HG02678 (cell line): Measurements from ENCODE around the gene PCNX2.
"Not testable (repeated sequence)": the region's sequence is repeated elsewhere in the genome, so short reads cannot be mapped to it uniquely, and the experiment has no call there.

Experiments used
- ATAC-seq: cut with Tn5 transposase; IDR thresholded peaks from one replicate; pipeline ENCODE4 v1.9.1; 2021; ENCODE audit warnings: mild to moderate bottlenecking, moderate library complexity; ENCODE audit not compliant: unreplicated experiment

Gene PCNX2

DNA sequence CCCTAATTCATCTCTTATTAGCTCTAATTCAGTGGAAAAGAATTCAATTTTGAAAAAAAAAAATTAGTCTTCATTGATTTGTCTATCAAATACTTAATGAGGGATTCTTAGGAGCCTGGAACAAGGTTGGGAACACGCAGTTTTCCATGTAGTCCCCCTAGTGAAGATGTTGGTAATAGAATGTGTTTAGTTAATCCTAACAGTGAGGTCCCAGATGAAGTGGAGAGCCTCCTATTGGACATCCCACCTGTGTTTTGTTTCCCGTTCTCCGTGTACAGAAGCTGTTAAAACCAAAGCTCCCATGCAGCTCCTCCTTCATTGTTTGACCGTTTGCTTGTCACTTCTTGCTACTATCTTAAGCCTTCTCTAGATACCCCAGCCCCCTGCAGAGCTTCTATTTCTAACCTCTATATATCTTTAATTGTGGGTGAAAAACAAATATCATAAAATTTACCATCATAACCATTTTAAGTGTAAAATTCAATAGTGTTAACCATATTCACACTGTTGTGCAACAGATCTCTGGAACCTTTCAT lies 67.5 kb downstream of the PCNX2 start:
- no peak for ATAC-seq

DNA sequence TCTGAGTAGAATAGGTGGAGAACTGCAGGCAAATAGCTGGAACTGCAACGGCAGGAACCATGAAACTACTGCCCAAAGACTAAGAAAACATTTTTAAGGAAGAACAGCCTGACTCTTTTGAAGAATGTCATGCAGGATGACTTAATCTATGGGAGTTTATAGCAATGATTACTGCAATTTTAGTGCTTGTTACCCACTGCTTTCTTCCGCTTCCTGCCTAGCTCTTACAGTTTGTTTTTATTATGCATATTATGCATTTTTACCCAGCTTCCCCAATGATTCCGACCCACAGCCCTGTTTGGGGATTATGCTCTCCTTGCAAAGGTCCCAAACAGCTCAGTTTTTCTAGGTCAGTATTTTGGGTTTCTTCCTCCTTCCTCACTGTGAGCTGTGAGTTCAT lies 71.2 kb downstream of the PCNX2 start:
- no peak for ATAC-seq

DNA sequence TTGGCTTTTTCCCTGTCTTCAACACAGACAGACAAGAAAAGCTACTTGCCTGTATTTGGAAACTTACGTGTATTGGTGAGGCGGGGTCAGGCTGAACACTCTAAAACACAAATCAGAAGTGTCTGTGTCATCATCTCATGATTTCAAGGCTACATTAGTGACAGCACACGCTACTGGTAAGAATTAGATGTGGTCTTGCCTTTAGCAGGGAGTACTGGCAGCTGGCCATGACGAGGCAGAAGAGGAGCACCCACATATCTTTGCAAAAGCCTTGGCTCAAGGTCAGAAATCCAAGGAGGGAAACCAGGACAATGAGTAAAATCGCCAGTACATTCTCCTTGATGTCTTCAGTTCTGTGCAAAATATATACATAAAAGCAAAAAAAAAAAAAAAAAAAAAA lies 77.7 kb downstream of the PCNX2 start:
- no peak for ATAC-seq

DNA sequence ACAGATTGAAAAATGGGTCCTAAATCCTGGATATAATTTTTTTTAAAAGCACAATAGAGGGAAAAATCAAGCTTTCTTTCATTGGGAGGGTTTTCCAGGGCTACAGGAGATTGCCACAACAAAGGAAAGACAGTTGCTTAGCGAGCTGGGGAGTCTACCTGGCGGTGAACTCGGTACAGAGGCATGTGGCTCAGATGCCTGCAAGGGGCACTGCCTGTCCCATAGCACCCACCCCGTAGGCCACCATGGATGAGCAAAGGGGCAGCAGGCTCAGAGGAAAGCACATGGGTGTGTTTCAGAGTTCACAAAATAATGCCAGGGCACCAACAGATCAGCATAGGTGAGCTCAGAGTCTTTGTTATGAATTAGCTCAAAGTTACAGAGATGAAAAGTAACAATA lies 79.5 kb downstream of the PCNX2 start:
- no peak for ATAC-seq

DNA sequence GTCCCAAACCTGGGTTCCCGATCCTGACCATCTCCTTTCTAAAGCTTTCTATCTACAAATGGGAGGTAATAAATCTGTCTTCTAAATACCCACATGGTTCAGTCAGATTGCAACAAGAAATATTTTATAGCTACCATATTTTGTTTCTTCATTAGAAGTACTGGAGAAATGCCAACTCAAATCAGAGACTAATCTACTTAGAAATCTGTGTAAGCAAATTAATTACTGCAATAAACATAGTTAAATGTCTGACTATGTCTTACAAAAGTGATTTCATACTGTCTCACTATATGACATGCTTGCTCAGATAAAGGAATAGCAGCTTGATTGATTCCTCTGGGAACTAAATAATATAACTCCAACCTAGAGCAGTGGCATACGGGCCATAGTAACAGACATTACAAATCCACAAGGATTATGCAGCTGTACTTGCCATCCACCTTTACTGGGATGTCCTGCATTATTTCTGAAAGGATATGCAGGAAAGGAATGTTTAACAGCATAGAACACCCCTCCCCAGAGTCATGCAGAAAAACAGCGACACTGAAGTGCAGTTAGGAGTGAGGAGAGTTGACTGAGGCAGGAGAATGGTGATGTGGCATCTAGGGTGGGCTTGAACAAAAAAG lies 80.3 kb downstream of the PCNX2 start:
- ATAC-seq: no peak

DNA sequence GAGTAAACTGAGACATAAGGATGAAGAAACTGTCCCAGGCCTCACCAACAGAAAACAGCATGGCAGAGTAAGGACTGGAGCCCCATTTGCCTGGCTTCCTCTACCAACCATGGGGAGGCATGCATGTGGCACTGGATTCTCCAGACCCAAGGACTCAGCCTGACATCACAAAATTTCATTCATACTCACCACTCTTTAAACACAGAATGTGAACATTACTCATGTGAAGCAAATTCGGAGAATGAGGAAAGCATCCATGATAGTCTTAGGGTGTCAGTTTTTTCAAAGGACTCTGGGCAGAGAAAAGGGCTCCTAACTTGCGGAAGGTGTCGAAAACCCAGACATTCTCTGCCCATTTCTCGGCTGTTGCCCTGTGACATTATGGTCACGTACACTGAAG lies 83.9 kb downstream of the PCNX2 start:
- ATAC-seq: no peak

DNA sequence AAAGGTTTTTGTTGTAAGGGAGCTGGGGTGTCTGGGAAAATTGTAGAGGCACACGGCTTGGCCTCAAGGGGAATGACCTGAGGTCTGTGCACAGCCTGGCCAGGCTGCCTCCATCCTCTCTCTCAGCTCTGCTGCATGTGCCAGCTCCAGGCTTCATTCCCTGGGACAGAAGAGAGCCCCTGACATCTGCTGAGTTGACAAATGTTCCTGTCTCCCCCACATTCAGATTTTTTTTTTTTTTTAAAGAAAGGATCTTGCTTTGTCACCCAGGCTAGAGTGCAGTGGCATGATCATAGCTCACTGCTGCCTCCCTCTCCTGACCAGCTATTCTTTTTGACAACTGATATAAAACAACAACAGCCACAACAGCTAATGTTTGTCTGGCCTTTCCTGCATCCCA lies 84.4 kb downstream of the PCNX2 start:
- ATAC-seq: no peak

DNA sequence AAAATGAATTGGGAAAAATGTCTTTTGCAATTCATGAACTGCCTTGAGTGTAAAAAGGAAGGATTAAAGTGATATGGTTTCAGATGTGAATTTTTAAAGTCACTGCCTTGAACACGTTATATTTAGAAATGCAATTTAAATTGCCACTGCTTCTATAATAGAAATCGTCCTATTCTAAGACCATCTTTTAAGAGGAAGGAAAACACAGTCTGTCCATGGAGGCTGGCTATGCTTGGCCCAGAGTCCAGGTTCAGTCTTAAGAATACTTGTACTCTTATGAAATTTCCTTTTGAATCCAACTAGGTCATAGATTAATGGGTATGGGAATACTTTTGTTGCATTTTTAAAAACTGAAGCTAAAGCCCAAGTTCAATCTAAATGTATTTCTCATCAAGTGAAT lies 86.0 kb downstream of the PCNX2 start:
- no peak for ATAC-seq

DNA sequence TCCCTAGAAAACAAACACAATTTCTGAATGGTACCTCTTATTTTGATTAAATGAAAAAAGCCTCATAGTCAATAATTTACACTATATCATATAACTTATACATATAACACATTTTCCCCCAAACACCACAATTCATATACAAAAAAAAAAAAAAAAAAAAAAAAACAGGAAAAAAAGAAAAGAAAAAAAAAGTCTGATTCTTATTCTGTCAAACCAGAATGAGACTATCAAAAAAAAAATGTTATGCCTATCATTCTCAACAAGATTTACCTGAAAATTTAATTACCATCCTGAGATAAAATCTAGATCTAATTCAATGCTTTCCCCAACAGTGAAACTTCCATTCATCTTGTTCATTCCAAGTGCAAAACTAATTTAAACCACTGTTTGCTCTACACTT lies 86.8 kb downstream of the PCNX2 start:
- no peak for ATAC-seq

DNA sequence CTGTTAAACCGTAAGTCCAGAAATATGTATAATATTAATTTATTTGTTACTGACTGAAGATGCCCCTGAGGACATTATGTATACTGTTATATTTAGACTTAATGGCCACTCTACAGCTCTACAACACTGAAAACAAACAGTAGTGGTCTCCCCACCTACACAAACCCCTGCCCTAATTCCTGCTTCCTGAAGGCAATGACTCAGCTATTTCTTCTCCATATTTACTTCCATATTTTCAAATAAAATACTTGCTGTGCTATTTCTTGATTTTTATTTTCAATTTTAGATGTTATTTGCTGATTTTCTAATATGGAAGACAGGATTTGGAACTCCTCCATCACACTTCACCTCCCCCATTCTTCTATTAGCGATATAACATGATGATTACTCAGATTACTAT lies 97.6 kb downstream of the PCNX2 start:
- no peak for ATAC-seq

DNA sequence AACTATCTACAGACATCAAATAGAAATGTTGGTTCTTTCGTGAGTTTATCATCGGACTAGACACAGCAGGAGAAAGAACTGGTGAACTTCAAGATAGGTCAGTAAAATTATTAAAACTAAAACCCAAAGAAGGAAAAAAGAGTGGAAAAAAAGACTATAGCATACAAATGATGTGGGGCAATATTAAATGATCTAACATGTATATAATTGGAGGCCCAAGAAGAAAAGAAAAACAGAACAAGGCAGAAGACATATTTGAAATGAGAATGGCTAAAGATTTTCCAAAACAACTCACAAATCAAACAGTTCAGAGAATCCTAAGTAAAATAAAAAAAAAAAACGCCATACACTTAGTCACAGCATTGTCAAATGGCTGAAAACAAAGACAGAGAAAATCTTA lies 101.8 kb downstream of the PCNX2 start:
- ATAC-seq: no peak

DNA sequence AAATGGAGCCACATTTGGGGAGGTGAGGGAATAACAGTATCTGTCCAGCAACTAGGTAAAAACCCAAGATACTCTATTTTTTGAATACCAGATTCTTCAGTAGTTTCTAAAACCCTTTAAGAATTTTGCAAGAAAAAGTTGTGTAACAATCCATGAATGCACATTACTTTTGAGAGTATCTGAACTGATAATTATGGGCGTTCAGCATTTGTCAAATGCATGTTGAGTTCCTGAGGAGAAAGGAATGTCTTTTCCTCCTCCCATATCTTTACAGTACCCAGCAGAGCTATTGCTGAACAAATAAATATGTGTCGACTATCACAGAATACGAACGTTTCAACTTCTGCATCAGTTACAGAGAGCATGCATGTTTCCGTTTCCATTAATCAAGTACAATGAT lies 104.5 kb downstream of the PCNX2 start:
- ATAC-seq: no peak

DNA sequence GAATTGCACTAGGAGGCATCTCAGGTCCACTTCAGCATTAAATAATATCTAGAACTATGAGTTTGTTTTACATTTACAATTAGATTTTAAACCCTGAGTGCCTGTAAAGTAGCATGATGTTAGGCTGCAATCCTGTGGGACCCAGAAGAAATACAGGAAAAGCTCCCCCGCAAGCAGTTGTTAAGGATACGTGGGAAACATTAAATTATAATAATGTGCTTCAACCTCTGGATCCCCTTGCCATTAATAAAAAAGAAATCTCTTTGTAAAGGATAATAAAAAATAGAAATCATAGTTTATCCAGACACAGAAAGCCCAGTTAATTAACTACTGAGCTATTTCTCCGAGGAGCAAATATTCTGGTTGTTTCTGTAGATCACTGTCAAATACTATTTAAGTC lies 106.0 kb downstream of the PCNX2 start:
- no peak for ATAC-seq

DNA sequence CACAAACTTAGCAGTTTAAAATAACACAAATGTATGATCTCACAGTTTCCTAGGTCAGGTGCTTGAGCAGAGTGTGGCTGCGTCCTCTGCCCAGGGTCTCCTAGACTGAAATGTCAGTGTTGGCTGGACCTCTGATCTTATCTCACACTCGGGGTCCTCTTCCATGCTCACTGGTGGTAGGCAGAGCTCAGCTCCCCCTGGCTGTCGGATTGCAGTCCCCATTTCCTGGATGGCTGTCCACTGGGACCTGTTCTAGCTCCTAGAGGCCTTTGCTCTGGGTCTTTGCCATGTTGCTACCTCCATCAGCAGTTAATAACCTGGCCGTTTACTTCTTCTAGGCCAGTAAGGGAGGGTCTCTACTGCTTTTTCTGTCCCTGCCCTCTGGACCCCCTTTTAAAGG lies 107.5 kb downstream of the PCNX2 start:
- no peak for ATAC-seq

DNA sequence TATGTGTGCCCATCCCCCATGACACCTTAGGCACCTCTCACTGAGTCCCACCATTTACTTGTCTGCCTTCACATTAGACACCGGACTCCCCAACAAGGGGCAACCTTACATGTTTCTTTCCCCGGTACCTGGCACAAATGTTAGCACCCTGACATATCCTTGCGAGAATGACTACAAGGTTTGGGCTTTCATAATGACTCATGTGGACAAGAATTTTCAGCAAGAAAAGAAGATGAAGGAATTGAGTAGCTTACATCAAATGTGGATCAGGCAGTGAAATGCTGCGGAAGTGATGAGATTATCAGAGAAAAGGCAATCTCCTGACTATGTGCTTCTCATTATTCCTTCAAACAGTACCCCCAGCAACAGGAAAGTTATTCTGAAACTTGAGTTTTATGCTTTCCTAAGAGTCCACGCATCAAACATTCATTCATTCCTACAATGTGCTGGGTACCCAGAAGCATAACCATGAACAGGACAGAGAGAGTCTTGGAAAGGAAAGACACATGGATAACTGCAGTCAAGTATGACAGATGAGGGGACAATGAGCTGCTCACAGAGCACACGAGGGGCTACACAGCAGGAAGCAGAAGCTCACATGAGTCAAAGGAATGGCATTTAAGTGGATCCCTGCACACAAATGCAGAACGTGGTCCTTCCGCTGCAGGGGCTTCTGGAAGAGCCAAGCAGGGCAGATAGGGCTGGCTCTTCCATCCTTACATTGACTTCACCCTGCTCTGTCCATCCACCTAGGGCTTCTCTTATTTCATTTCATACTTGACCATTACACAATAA lies 112.1 kb downstream of the PCNX2 start:
- ATAC-seq: no peak

DNA sequence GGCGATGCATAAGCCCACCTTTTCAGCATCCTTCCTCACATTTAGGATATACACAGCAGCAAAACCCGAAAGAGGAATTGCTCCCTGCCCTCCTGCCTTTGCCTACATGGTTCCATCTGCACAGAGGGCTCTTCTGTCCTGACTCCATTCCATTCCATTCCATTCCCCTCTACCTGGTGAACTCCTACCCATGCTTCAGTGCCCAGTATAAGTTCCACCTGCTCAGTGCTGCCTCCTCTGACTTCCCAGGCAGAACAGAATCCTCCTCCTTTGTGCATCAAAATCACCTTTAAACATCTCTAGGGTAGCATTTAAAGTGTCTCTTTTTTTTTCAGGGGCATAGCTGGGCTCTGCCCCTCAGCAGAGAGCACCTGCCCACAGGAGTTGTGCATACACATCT lies 112.9 kb downstream of the PCNX2 start:
- ATAC-seq: no peak

DNA sequence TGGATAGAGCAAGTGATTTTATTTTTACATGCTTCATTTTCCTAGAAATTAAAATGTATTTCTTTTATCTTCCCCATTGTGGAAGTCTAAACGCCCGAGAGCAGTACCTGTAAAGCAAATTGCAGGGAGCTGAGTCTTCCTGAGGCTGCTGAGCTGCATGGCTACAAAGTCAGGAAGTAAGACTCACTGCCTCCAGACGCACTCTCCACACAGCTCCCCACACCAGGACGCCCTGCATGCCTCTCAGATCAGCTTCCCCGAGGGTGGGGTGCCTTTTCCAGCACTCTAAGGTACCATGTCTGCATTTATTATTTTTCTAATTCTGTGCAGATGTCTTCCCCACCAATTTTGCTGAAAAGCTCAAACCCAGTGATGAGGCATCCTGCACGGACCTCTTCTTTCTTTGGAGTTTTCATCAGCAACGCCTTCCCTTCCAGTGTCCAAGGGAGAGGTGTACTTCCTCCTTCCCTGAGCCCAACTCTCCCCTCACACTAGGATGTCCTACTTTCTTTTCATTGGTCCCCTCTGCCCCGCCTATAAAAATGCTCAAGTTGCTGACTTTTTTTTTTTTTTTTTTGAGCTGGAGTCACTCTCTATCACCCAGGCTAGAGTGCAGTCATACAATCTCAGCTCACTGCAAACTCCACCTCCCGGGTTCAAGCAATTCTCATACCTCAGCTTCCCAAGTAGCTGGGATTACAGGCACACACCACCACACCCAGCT lies 114.7 kb downstream of the PCNX2 start:
- no peak for ATAC-seq

DNA sequence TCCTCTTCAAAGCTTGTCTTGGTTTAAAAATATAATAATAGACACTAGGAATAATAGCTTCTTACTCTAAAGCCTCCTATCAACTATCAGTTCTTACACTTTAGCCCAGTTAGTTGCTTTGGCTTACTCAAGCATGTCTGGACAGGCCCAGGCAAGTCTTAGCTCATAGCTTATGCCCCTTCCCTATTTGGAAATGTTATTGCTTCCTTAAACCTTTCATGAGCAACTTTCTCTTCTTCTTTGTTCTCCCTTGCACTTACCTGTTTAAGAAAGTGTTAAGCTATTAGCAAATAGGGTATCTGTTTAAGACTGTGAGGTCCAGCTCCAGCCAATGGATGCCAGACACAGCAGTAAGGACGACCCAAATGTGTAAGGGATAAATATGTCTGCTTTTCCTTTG lies 115.9 kb downstream of the PCNX2 start:
- not testable (repeated sequence) for ATAC-seq

DNA sequence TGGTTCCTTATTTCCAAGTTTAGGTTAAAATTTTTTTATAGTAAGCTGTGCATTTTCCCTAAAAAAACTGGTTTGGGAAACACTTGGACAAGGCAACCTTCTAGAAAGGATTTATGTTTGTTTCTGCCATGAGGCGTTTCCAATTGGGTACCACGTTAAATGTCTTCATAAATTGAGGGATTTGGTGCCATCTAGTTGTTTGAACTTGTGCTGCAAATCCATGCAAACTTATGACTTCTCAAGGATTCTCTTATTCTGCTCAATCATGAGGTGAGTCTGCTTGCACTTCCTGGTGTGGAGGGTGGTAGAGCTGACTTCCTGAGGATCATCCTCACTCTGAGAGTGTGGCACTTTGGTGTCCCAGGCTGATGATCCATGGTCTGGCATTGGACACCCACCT lies 123.3 kb downstream of the PCNX2 start:
- ATAC-seq: no peak

DNA sequence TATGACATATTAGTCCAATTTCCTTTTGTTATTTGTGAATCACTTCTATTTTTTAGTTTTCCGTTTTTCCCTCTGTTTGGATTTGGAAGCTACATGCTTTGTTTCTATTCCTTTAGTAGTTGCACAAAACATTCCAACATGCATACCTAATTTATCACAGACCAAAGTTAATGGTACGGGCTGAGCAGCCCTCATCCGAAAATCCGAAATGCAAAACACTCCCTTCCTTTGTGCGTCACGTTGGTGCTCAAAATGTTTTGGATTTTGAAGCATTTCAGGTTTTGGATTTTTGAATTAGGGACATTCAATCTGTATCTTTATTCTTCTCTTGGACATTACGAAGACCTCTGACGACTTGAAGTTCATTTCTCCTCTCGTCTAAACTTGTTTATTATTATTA lies 124.8 kb downstream of the PCNX2 start:
- no peak for ATAC-seq

DNA sequence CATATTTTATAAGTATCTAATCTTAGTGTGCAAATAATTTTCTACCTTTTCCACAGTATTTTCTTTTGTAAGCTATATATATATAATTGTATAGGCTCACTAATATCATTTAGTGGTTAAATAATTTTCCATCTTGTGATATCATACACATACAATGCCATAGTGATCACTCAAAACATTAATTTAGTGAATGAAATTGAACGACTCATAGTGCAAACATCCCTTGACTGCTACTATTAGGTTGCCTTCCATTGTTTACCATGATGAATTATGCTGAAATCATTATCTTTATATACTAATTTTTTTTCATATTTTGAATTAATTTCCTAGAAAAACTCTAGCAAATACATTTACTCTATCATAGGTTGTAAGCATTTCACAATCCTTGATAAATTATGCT lies 127.1 kb downstream of the PCNX2 start:
- ATAC-seq: no peak

DNA sequence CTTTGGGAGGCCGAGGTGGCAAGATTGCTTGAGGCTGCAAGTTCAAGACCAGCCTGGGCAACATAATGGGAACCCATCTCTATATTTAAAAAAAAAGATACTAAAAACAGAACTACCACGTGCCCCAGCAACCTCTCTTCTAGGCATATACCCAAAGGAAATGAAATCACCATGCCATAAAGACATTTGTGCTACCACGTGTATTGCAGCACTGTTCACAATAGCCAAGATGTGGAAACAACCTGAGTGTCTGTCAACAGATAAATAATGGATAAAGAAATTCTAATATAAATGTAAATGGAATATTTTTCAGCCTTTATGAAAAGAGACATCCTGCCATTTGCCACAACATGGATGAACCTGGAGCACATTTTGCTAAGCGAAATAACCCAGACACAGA lies 128.6 kb downstream of the PCNX2 start:
- no peak for ATAC-seq
